ENCODE results near the gene CLEC14A. TPM values are rescaled to one million over a fixed set of nuclear protein-coding genes. Genes with fewer than 3 reads are reported as not detected.

CLEC14A gene
- total and polyA plus RNA-seq, 2 donors (not counting 1 experiment from before 2014, with no cell fraction given), result not detected

DNA sequence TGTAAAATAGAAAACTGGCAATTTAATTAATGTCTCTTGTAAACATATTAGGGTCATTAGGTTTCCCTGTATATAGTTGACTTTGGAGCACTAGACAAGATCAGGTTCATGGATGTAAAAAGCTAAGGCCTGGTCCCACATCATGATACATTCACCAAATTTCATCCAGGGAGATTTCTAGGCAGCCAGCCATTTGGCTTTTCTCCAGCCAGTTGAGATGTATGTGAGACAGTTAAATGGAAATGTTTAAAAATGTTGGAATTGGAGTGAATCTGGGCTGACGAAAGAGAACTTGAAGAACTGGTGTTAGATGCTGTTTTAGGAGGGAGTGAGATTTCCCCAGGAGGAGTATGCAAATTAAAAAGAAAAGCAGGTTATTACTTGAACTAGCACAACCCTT is 41.8 kb upstream of the CLEC14A start:
- H3K79me2 ChIP-seq (ENCODE audit: control insufficient read depth, insufficient read depth, low read length), result no peaks in the 10 kb centered on the region
- H3K9me3 ChIP-seq (ENCODE audit: control extremely low read depth in 1 of 3, control insufficient read depth in 2 of 3, insufficient read depth in 1 of 3, low read length in 2 of 3), result peaks cover 0 to 14% (median 0%) of the 10 kb centered on the region in 3 donors
- DNase-seq, result no peak
- H3K4me2 ChIP-seq (replicated peaks; ENCODE audit: low read depth, low read length, poor library complexity, severe bottlenecking), result no peak overlapping the region
- no peak overlapping the region for H3K27ac ChIP-seq (ENCODE audit: low read length in 2 of 2)
- no peak overlapping the region for H3K9ac ChIP-seq (ENCODE audit: low read length)
- intact Hi-C loops (cut with micrococcal nuclease), result no loop called here
- Mint-ChIP-seq H3K4me3 (no peak overlapping the region), H3K27ac (no peak overlapping the region), H3K4me1 (no peaks in the 10 kb centered on the region), H3K27me3 (no peaks in the 10 kb centered on the region), H3K9me3 (ENCODE audit: insufficient read depth) (no peaks in the 10 kb centered on the region)
- no peaks in the 10 kb centered on the region for H4K20me1 ChIP-seq (ENCODE audit: control insufficient read depth, insufficient read depth, low read length, poor library complexity, severe bottlenecking)
- WGBS (ENCODE audit: insufficient coverage), result 100% methylated on average over 1 of the region's 1 CpG
- ChIA-PET CTCF (no interaction called here), POLR2A (no interaction called here)
- H3K4me3 ChIP-seq (ENCODE audit: control extremely low read depth in 1 of 5, extremely low read depth in 1 of 5, insufficient read depth in 1 of 5, low read depth in 2 of 5, low read length in 4 of 5), result no peak overlapping the region
- no peaks in the 10 kb centered on the region for H3K36me3 ChIP-seq (replicated peaks in 1 of 2; ENCODE audit: control extremely low read depth in 1 of 2, control insufficient read depth in 1 of 2, extremely low read depth in 1 of 2, insufficient read depth in 2 of 2, low read length in 1 of 2)
- no peak overlapping the region for H2AFZ ChIP-seq (ENCODE audit: insufficient read depth, low read depth, low read length, poor library complexity, severe bottlenecking)
- ATAC-seq (ENCODE audit: low read depth), result no peak
- TF ChIP-seq EZH2 (IDR thresholded peaks at IDR 0.05; ENCODE audit: borderline replicate concordance, insufficient read depth, low read depth, low read length, poor library complexity, severe bottlenecking), result no peak
- TF ChIP-seq, protein P1, sequence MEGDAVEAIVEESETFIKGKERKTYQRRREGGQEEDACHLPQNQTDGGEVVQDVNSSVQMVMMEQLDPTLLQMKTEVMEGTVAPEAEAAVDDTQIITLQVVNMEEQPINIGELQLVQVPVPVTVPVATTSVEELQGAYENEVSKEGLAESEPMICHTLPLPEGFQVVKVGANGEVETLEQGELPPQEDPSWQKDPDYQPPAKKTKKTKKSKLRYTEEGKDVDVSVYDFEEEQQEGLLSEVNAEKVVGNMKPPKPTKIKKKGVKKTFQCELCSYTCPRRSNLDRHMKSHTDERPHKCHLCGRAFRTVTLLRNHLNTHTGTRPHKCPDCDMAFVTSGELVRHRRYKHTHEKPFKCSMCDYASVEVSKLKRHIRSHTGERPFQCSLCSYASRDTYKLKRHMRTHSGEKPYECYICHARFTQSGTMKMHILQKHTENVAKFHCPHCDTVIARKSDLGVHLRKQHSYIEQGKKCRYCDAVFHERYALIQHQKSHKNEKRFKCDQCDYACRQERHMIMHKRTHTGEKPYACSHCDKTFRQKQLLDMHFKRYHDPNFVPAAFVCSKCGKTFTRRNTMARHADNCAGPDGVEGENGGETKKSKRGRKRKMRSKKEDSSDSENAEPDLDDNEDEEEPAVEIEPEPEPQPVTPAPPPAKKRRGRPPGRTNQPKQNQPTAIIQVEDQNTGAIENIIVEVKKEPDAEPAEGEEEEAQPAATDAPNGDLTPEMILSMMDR (IDR thresholded peaks at IDR 0.05), result no peak
- H3K27me3 ChIP-seq (replicated peaks in 1 of 4; ENCODE audit: control extremely low read depth in 1 of 4, control insufficient read depth in 3 of 4, insufficient read depth in 4 of 4, low read length in 3 of 4), result no peaks in the 10 kb centered on the region
- H3K4me1 ChIP-seq (ENCODE audit: control insufficient read depth in 2 of 2, insufficient read depth in 2 of 2, low read length in 2 of 2), result no peaks in the 10 kb centered on the region

DNA sequence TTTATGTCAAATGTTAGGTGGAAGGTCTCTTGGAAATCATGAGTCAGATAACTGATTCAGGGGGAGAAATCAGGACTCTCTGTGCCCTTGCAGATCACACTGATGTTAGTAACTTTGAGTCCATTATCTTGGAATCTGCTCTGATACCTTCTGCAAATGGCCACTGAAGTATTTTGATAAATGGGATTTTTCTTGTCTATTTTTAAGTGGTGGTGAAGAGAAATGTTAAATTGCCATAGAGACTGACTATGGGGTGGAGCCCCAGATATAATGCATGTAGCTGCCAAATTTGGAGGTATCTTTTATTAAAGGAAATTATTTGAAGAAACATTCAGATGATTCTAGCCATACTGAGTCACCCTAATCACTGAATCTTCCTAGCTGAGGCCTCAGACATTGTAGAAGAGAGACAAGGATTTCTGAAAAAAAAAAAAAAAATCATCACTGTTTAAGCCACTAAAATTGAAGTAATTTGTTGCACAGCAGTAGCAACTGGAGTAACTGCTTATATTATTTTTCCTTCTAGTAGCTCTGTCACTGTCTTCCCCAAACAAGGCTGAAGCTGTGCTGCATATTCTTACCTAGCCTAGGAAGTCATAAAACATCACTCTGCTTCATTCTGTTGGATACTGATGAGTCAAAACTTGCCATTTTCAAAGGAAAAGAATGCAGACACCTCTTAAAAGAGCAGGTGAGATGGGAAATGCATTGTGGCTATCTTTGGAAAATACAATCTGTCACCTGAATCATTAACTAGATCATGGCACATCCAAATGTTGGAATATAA is 36.0 kb upstream of the CLEC14A start:
- ATAC-seq (ENCODE audit: low read depth) (no peak), DNase-seq (no peak)
- H3K9me3 ChIP-seq (ENCODE audit: control extremely low read depth in 1 of 3, control insufficient read depth in 2 of 3, insufficient read depth in 1 of 3, low read length in 2 of 3), result peaks cover 0 to 1% (median 0%) of the 10 kb centered on the region in 3 donors
- no peaks in the 10 kb centered on the region for H4K20me1 ChIP-seq (ENCODE audit: control insufficient read depth, insufficient read depth, low read length, poor library complexity, severe bottlenecking)
- no peak overlapping the region for H3K4me2 ChIP-seq (replicated peaks; ENCODE audit: low read depth, low read length, poor library complexity, severe bottlenecking)
- H3K79me2 ChIP-seq (ENCODE audit: control insufficient read depth, insufficient read depth, low read length), result no peaks in the 10 kb centered on the region
- H3K4me1 ChIP-seq (ENCODE audit: control insufficient read depth in 2 of 2, insufficient read depth in 2 of 2, low read length in 2 of 2), result no peaks in the 10 kb centered on the region
- ChIA-PET POLR2A (no interaction called here), CTCF (interaction anchor here (0.7 kb wide), 1 partner anchor 164 kb away, joined by 6 read pairs; no protein-coding TSS in a partner anchor)
- H3K27ac ChIP-seq (ENCODE audit: low read length in 2 of 2), result no peak overlapping the region
- H3K4me3 Mint-ChIP-seq, result no peak overlapping the region
- intact Hi-C loops (cut with micrococcal nuclease), result no loop called here
- no peak overlapping the region for H3K9ac ChIP-seq (ENCODE audit: low read length)
- H2AFZ ChIP-seq (ENCODE audit: insufficient read depth, low read depth, low read length, poor library complexity, severe bottlenecking), result no peak overlapping the region
- no peak overlapping the region for H3K27ac Mint-ChIP-seq
- H3K4me3 ChIP-seq (ENCODE audit: control extremely low read depth in 1 of 5, extremely low read depth in 1 of 5, insufficient read depth in 1 of 5, low read depth in 2 of 5, low read length in 4 of 5), result no peak overlapping the region
- no peaks in the 10 kb centered on the region for H3K9me3 Mint-ChIP-seq (ENCODE audit: insufficient read depth)
- H3K36me3 ChIP-seq (replicated peaks in 1 of 2; ENCODE audit: control extremely low read depth in 1 of 2, control insufficient read depth in 1 of 2, extremely low read depth in 1 of 2, insufficient read depth in 2 of 2, low read length in 1 of 2), result no peaks in the 10 kb centered on the region
- no peaks in the 10 kb centered on the region for H3K27me3 Mint-ChIP-seq
- no peaks in the 10 kb centered on the region for H3K4me1 Mint-ChIP-seq
- TF ChIP-seq EZH2 (IDR thresholded peaks at IDR 0.05; ENCODE audit: borderline replicate concordance, insufficient read depth, low read depth, low read length, poor library complexity, severe bottlenecking), result no peak
- TF ChIP-seq, protein P1 (IDR thresholded peaks at IDR 0.05), result no peak
- no peaks in the 10 kb centered on the region for H3K27me3 ChIP-seq (replicated peaks in 1 of 4; ENCODE audit: control extremely low read depth in 1 of 4, control insufficient read depth in 3 of 4, insufficient read depth in 4 of 4, low read length in 3 of 4)
